ENCODE data around the gene NCBP3. TPM values are rescaled to one million over a fixed set of nuclear protein-coding genes. Genes with fewer than 3 reads are reported as not detected.

The NCBP3 gene
- total RNA-seq, 1 experiment from 2014 or later = 28.1 TPM

DNA sequence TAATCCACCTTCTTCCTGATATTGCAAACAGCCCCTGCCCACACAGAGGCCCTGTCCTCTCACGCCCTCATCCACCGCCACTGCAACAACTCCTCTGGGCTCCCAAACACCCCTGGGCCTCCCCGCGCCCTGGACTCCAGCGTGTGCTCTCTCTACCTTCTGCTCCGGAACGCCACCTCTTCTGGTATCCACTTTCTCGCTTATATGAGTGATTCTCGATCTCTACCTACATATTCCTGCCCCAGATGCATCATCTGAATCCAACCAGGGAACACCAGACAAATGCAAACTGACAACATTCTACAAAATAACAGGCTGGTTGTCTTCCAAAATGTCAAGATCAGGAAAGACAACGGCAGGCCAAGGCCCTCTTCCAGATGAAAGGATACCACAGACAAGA, 27.8 kb upstream of the NCBP3 start:
- ChIA-PET CTCF (no interaction called here), POLR2A (no interaction called here)

DNA sequence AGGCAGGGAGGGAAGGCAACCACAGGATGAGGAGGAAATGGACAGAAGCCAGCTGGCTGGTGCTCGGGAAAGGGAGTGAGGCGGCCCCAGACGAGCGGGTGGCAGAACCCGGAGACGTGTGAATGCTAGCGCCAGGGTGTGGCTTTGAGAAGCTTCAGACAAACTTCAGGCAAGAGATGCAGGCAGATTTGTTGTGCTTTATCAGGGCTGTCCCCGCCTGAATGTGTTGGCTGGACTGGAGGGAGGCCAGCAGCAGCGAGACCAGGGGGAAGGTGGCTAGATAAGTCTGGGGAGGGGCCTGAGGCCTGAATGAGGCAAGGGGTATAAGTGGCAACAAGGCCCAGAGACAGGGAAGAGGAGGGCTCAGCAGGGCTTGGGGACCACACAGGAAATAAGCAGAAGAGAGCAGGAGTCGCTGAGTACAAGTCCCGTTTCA, 24.8 kb upstream of the NCBP3 start:
- ChIA-PET POLR2A (no interaction called here), CTCF (no interaction called here)
- BruUV-seq (replicated peaks) = no TSS peak
- H3K36me3 ChIP-seq (ENCODE audit: control insufficient read depth, insufficient read depth, low read length) = no peaks in the 10 kb centered on the region
- no peak overlapping the region for H3K4me3 ChIP-seq (ENCODE audit: low read depth in 2 of 2, low read length in 2 of 2)
- intact Hi-C loops (cut with micrococcal nuclease; ENCODE audit: unreplicated experiment) = no loop called here
- ATAC-seq (no peak), DNase-seq (ENCODE audit: low read depth, low spot score) (no peak)
- in situ Hi-C loops (cut with HindIII; ENCODE audit: low pct_unique_long_range_greater_than_20kb, low sequenced_read_pairs) = no loop called here
- TF ChIP-seq SIN3A (IDR thresholded peaks at IDR 0.05; ENCODE audit: borderline replicate concordance, insufficient read depth, low read depth, low read length) = no peak
- TF ChIP-seq, protein P1, sequence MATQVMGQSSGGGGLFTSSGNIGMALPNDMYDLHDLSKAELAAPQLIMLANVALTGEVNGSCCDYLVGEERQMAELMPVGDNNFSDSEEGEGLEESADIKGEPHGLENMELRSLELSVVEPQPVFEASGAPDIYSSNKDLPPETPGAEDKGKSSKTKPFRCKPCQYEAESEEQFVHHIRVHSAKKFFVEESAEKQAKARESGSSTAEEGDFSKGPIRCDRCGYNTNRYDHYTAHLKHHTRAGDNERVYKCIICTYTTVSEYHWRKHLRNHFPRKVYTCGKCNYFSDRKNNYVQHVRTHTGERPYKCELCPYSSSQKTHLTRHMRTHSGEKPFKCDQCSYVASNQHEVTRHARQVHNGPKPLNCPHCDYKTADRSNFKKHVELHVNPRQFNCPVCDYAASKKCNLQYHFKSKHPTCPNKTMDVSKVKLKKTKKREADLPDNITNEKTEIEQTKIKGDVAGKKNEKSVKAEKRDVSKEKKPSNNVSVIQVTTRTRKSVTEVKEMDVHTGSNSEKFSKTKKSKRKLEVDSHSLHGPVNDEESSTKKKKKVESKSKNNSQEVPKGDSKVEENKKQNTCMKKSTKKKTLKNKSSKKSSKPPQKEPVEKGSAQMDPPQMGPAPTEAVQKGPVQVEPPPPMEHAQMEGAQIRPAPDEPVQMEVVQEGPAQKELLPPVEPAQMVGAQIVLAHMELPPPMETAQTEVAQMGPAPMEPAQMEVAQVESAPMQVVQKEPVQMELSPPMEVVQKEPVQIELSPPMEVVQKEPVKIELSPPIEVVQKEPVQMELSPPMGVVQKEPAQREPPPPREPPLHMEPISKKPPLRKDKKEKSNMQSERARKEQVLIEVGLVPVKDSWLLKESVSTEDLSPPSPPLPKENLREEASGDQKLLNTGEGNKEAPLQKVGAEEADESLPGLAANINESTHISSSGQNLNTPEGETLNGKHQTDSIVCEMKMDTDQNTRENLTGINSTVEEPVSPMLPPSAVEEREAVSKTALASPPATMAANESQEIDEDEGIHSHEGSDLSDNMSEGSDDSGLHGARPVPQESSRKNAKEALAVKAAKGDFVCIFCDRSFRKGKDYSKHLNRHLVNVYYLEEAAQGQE (IDR thresholded peaks at IDR 0.05; ENCODE audit: insufficient read depth in 1 of 2, low read depth in 2 of 2, low read length in 1 of 2) = no peak
- TF ChIP-seq TCF7L2 (IDR thresholded peaks at IDR 0.05; ENCODE audit: low read depth, low read length) = no peak
- no peak for TF ChIP-seq POLR2AphosphoS5 (IDR thresholded peaks at IDR 0.05; ENCODE audit: low read depth, low read length)
- no peaks in the 10 kb centered on the region for H3K27me3 ChIP-seq (ENCODE audit: control insufficient read depth, insufficient read depth, low read length)
- H3K27ac ChIP-seq (ENCODE audit: low read length) = no peak overlapping the region
- no peaks in the 10 kb centered on the region for H3K4me1 ChIP-seq (ENCODE audit: control insufficient read depth, insufficient read depth, low read length)
- no peaks in the 10 kb centered on the region for H3K9me3 ChIP-seq (ENCODE audit: control insufficient read depth, insufficient read depth, low read depth, low read length)

More for the DNA sequence above, 27.8 kb upstream of the NCBP3 start:
- no peaks in the 10 kb centered on the region for H3K4me1 ChIP-seq (ENCODE audit: control insufficient read depth, insufficient read depth, low read length)
- TF ChIP-seq, protein P1 (IDR thresholded peaks at IDR 0.05; ENCODE audit: insufficient read depth in 1 of 2, low read depth in 2 of 2, low read length in 1 of 2) = no peak
- TF ChIP-seq SIN3A (IDR thresholded peaks at IDR 0.05; ENCODE audit: borderline replicate concordance, insufficient read depth, low read depth, low read length) (no peak), POLR2AphosphoS5 (IDR thresholded peaks at IDR 0.05; ENCODE audit: low read depth, low read length) (no peak), TCF7L2 (IDR thresholded peaks at IDR 0.05; ENCODE audit: low read depth, low read length) (no peak)
- TF ChIP-seq, protein P2, sequence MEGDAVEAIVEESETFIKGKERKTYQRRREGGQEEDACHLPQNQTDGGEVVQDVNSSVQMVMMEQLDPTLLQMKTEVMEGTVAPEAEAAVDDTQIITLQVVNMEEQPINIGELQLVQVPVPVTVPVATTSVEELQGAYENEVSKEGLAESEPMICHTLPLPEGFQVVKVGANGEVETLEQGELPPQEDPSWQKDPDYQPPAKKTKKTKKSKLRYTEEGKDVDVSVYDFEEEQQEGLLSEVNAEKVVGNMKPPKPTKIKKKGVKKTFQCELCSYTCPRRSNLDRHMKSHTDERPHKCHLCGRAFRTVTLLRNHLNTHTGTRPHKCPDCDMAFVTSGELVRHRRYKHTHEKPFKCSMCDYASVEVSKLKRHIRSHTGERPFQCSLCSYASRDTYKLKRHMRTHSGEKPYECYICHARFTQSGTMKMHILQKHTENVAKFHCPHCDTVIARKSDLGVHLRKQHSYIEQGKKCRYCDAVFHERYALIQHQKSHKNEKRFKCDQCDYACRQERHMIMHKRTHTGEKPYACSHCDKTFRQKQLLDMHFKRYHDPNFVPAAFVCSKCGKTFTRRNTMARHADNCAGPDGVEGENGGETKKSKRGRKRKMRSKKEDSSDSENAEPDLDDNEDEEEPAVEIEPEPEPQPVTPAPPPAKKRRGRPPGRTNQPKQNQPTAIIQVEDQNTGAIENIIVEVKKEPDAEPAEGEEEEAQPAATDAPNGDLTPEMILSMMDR (IDR thresholded peaks at IDR 0.05) = no peak
- ATAC-seq = no peak
- BruUV-seq (replicated peaks) = no TSS peak
- in situ Hi-C loops (cut with HindIII; ENCODE audit: low pct_unique_long_range_greater_than_20kb, low sequenced_read_pairs) (no loop called here), intact Hi-C loops (cut with micrococcal nuclease; ENCODE audit: unreplicated experiment) (no loop called here)
- H3K4me3 ChIP-seq (ENCODE audit: low read depth in 2 of 2, low read length in 2 of 2) = no peak overlapping the region
- no peaks in the 10 kb centered on the region for H3K27me3 ChIP-seq (ENCODE audit: control insufficient read depth, insufficient read depth, low read length)
- DNase-seq (ENCODE audit: low read depth, low spot score) = no peak
- no peak overlapping the region for H3K27ac ChIP-seq (ENCODE audit: low read length)
- no peaks in the 10 kb centered on the region for H3K9me3 ChIP-seq (ENCODE audit: control insufficient read depth, insufficient read depth, low read depth, low read length)
- no peaks in the 10 kb centered on the region for H3K36me3 ChIP-seq (ENCODE audit: control insufficient read depth, insufficient read depth, low read length)

Measured in Panc1 (cell line).